OCI-LY3 (cell line): ENCODE results near the gene RNF44.

Experiments used
- CTCF ChIP-seq: fragments of 200-600, 300-600 bp; sonication (generic); IDR thresholded peaks from 2 replicates; pipeline ENCODE4 v1.5.1; 2014; ENCODE audit warnings: antibody characterized with exemption, low read length, low read depth
- EZH2phosphoT487 ChIP-seq: fragments of 200-600 bp; shearing (Covaris generic); IDR thresholded peaks from 2 replicates; pipeline ENCODE4 v1.6.1; 2018; ENCODE audit warnings: antibody characterized with exemption, mixed run types, low read depth

GRCh38 chr5:176490301-176490700, 46.9 kb downstream of the RNF44 start:
- TF ChIP-seq CTCF (no peak), EZH2phosphoT487 (no peak)
